ENCODE data around the gene ABHD3.
"Not testable (repeated sequence)": the region's sequence is repeated elsewhere in the genome, so short reads cannot be mapped to it uniquely, and the experiment has no call there.

The ABHD3 gene

GRCh38 chr18:21703241-21703820 lies 1.2 kb downstream of the ABHD3 start:
- DNase-seq (ENCODE audit: low read depth): no peak

GRCh38 chr18:21702602-21703001 lies 2.0 kb downstream of the ABHD3 start:
- DNase-seq (ENCODE audit: low read depth): no peak

- no peak for DNase-seq (ENCODE audit: low read depth)
These were observed 3.0 kb downstream of the ABHD3 start for GRCh38 chr18:21701621-21702020.

GRCh38 chr18:21700528-21701075 lies 4.0 kb downstream of the ABHD3 start:
- no peak for DNase-seq (ENCODE audit: low read depth)

- no peak for DNase-seq (ENCODE audit: low read depth)
These were observed 11.3 kb downstream of the ABHD3 start for GRCh38 chr18:21693322-21693721.

- DNase-seq (ENCODE audit: low read depth): no peak
These were observed 14.8 kb downstream of the ABHD3 start for GRCh38 chr18:21689736-21690135.

GRCh38 chr18:21686282-21687105 lies 18.1 kb downstream of the ABHD3 start:
- DNase-seq (ENCODE audit: low read depth): peak; percentile 63

- DNase-seq (ENCODE audit: low read depth): not testable (repeated sequence)
These were observed 19.0 kb downstream of the ABHD3 start for GRCh38 chr18:21685556-21685981.

- no peak for DNase-seq (ENCODE audit: low read depth)
These were observed 19.8 kb downstream of the ABHD3 start for GRCh38 chr18:21684731-21685130.

- peak; percentile 94 for DNase-seq (ENCODE audit: low read depth)
These were observed 22.1 kb downstream of the ABHD3 start for GRCh38 chr18:21682371-21683051.

GRCh38 chr18:21680161-21680560 lies 24.4 kb downstream of the ABHD3 start:
- DNase-seq (ENCODE audit: low read depth): no peak

- DNase-seq (ENCODE audit: low read depth): no peak
These were observed 25.7 kb downstream of the ABHD3 start for GRCh38 chr18:21678859-21679258.

GRCh38 chr18:21675354-21675753 lies 29.2 kb downstream of the ABHD3 start:
- not testable (repeated sequence) for DNase-seq (ENCODE audit: low read depth)

- peak; percentile 76 for DNase-seq (ENCODE audit: low read depth)
These were observed 31.9 kb downstream of the ABHD3 start for GRCh38 chr18:21672521-21673267.

- no peak for DNase-seq (ENCODE audit: low read depth)
These were observed 34.8 kb downstream of the ABHD3 start for GRCh38 chr18:21669736-21670285.

GRCh38 chr18:21664069-21664468 lies 40.5 kb downstream of the ABHD3 start:
- DNase-seq (ENCODE audit: low read depth): no peak

GRCh38 chr18:21663578-21663977 lies 41.0 kb downstream of the ABHD3 start:
- no peak for DNase-seq (ENCODE audit: low read depth)

GRCh38 chr18:21662581-21662980 lies 42.0 kb downstream of the ABHD3 start:
- DNase-seq (ENCODE audit: low read depth): no peak

GRCh38 chr18:21660078-21660477 lies 44.5 kb downstream of the ABHD3 start:
- no peak for DNase-seq (ENCODE audit: low read depth)

GRCh38 chr18:21656402-21656801 lies 48.2 kb downstream of the ABHD3 start:
- peak; percentile 78 for DNase-seq (ENCODE audit: low read depth)

- no peak for DNase-seq (ENCODE audit: low read depth)
These were observed 51.2 kb downstream of the ABHD3 start for GRCh38 chr18:21653361-21653760.

GRCh38 chr18:21652073-21652472 lies 52.5 kb downstream of the ABHD3 start:
- DNase-seq (ENCODE audit: low read depth): no peak

Data from amniotic epithelial cell (primary cell).